Stimulated activated naive B cell treated with anti-CD40 and anti-IgM and Interleukin-4, amounts not matched to agents 10 μg/mL and 1 μg/mL and 100 μg/mL, for 72 hours (primary cell): ENCODE results near the gene SLC35A2.

Experiments
- ATAC-seq, 2 donors: fragments of 150-1000 bp; cut with Tn5 transposase; replicated peaks; 2 replicates each; pipeline ENCODE4 v1.10.0; 2021; ENCODE audit warnings: moderate library complexity in 1 of 2
- DNase-seq: peaks from one replicate; pipeline ENCODE4 v3.0.0; 2021
- H3K27ac Mint-ChIP-seq: one replicate; pipeline ENCODE4 v1.8.0; 2022; ENCODE audit warnings: mild to moderate bottlenecking, mixed read lengths
- H3K27me3 Mint-ChIP-seq, 2 donors: one replicate each; pipeline ENCODE4 v1.8.0; 2022; ENCODE audit warnings: mixed read lengths in 2 of 2
- H3K36me3 Mint-ChIP-seq, 2 donors: one replicate each; pipeline ENCODE4 v1.8.0; 2022; ENCODE audit warnings: mixed read lengths in 2 of 2, mild to moderate bottlenecking in 1 of 2
- H3K4me1 Mint-ChIP-seq, 2 donors: one replicate each; pipeline ENCODE4 v1.8.0; 2022; ENCODE audit warnings: mixed read lengths in 2 of 2, mild to moderate bottlenecking in 1 of 2
- H3K4me3 Mint-ChIP-seq, 2 donors: one replicate each; pipeline ENCODE4 v1.8.0; 2022; ENCODE audit warnings: mild to moderate bottlenecking in 2 of 2, mixed read lengths in 2 of 2, moderate library complexity in 1 of 2
- H3K9me3 Mint-ChIP-seq, 2 donors: one replicate each; pipeline ENCODE4 v1.8.0; 2022; ENCODE audit warnings: mixed read lengths in 2 of 2, mild to moderate bottlenecking in 1 of 2

SLC35A2 gene

GRCh38 chrX:48911412-48912182 lies at the start of gene SLC35A2:
Gene SLC35A2, minus strand, starts transcription at chrX:48911646. Its CDS starts 10 bp downstream, at chrX:48911636.
- Mint-ChIP-seq H3K4me1 (peaks cover 18 to 47% of the 10 kb centered on the region in 2 donors), H3K27me3 (peaks cover 0 to 14% of the 10 kb centered on the region in 2 donors), H3K4me3 (peak within 1 kb of the TSS; percentile 82 to 97), H3K9me3 (no peaks in the 10 kb centered on the region), H3K27ac (peak within 1 kb of the TSS; percentile 95), H3K36me3 (peaks cover 17 to 18% of the 10 kb centered on the region in 2 donors)
- DNase-seq (peak; percentile 77), ATAC-seq (peak; percentile 85 to 92)

GRCh38 chrX:48960291-48960690 lies 48.8 kb upstream of the SLC35A2 start:
- Mint-ChIP-seq H3K27me3 (no peaks in the 10 kb centered on the region), H3K36me3 (peaks cover 4 to 5% of the 10 kb centered on the region in 2 donors), H3K4me1 (peaks cover 11 to 29% of the 10 kb centered on the region in 2 donors), H3K4me3 (peak overlapping the region; percentile 0 to 5), H3K9me3 (no peaks in the 10 kb centered on the region), H3K27ac (no peak overlapping the region)
- ATAC-seq, result no peak
- no peak for DNase-seq

GRCh38 chrX:48958635-48959094 lies 47.2 kb upstream of the SLC35A2 start:
- peaks cover 4 to 10% of the 10 kb centered on the region in 2 donors for H3K36me3 Mint-ChIP-seq
- ATAC-seq (no peak), DNase-seq (no peak)
- H3K27ac Mint-ChIP-seq, result peak overlapping the region; percentile 100
- H3K4me1 Mint-ChIP-seq, result peaks cover 14 to 41% of the 10 kb centered on the region in 2 donors
- no peaks in the 10 kb centered on the region for H3K9me3 Mint-ChIP-seq
- H3K27me3 Mint-ChIP-seq, result no peaks in the 10 kb centered on the region
- H3K4me3 Mint-ChIP-seq, result peak overlapping the region; percentile 100

GRCh38 chrX:48957827-48958634 lies 46.6 kb upstream of the SLC35A2 start:
- ATAC-seq (peak; percentile 85), DNase-seq (peak; percentile 90)
- no peaks in the 10 kb centered on the region for H3K9me3 Mint-ChIP-seq
- H3K27me3 Mint-ChIP-seq, result no peaks in the 10 kb centered on the region
- H3K4me3 Mint-ChIP-seq, result peak overlapping the region; percentile 100
- H3K4me1 Mint-ChIP-seq, result peaks cover 19 to 47% of the 10 kb centered on the region in 2 donors
- peak overlapping the region; percentile 100 for H3K27ac Mint-ChIP-seq
- peaks cover 6 to 14% of the 10 kb centered on the region in 2 donors for H3K36me3 Mint-ChIP-seq

GRCh38 chrX:48957477-48957826 lies 46.0 kb upstream of the SLC35A2 start, which contains the start of gene OTUD5:
Gene OTUD5, minus strand, starts transcription at chrX:48957607. Its CDS starts 37 bp downstream, at chrX:48957570.
- Mint-ChIP-seq H3K4me3 (peak within 1 kb of the TSS; percentile 100), H3K4me1 (peaks cover 24 to 53% of the 10 kb centered on the region in 2 donors), H3K27ac (peak within 1 kb of the TSS; percentile 100), H3K9me3 (no peaks in the 10 kb centered on the region), H3K27me3 (no peaks in the 10 kb centered on the region), H3K36me3 (peaks cover 6 to 19% of the 10 kb centered on the region in 2 donors)
- ATAC-seq (peak; percentile 61 to 71), DNase-seq (peak; percentile 73)

GRCh38 chrX:48956728-48957414 lies 45.4 kb upstream of the SLC35A2 start:
- H3K27ac Mint-ChIP-seq, result peak overlapping the region; percentile 89
- peak overlapping the region; percentile 83 to 88 for H3K4me3 Mint-ChIP-seq
- H3K4me1 Mint-ChIP-seq, result peaks cover 25 to 55% of the 10 kb centered on the region in 2 donors
- peaks cover 6 to 19% of the 10 kb centered on the region in 2 donors for H3K36me3 Mint-ChIP-seq
- DNase-seq (peak; percentile 49), ATAC-seq (peak; percentile 33 to 38)
- H3K9me3 Mint-ChIP-seq, result no peaks in the 10 kb centered on the region
- no peaks in the 10 kb centered on the region for H3K27me3 Mint-ChIP-seq

GRCh38 chrX:48948589-48948988 lies 37.1 kb upstream of the SLC35A2 start:
- ATAC-seq (no peak), DNase-seq (no peak)
- no peaks in the 10 kb centered on the region for H3K27me3 Mint-ChIP-seq
- peaks cover 6 to 15% of the 10 kb centered on the region in 2 donors for H3K36me3 Mint-ChIP-seq
- no peak overlapping the region for H3K27ac Mint-ChIP-seq
- H3K4me3 Mint-ChIP-seq, result no peak overlapping the region
- no peaks in the 10 kb centered on the region for H3K9me3 Mint-ChIP-seq
- peaks cover 24 to 29% of the 10 kb centered on the region in 2 donors for H3K4me1 Mint-ChIP-seq

GRCh38 chrX:48945517-48946348 lies 34.3 kb upstream of the SLC35A2 start:
- ATAC-seq, result peak; percentile 49 to 74
- H3K27ac Mint-ChIP-seq, result peak overlapping the region; percentile 22

GRCh38 chrX:48942895-48943294 lies 31.4 kb upstream of the SLC35A2 start:
- Mint-ChIP-seq H3K36me3 (peaks cover 33 to 36% of the 10 kb centered on the region in 2 donors), H3K9me3 (no peaks in the 10 kb centered on the region), H3K4me1 (peaks cover 57 to 66% of the 10 kb centered on the region in 2 donors), H3K27ac (peak overlapping the region; percentile 76), H3K4me3 (no peak overlapping the region), H3K27me3 (no peaks in the 10 kb centered on the region)
- ATAC-seq (no peak), DNase-seq (no peak)

More at GRCh38 chrX:48945517-48946348, 34.3 kb upstream of the SLC35A2 start:
- no peaks in the 10 kb centered on the region for H3K9me3 Mint-ChIP-seq
- peaks cover 17 to 21% of the 10 kb centered on the region in 2 donors for H3K36me3 Mint-ChIP-seq
- H3K4me3 Mint-ChIP-seq, result no peak overlapping the region
- DNase-seq, result no peak
- H3K27me3 Mint-ChIP-seq, result no peaks in the 10 kb centered on the region
- peaks cover 33 to 38% of the 10 kb centered on the region in 2 donors for H3K4me1 Mint-ChIP-seq

GRCh38 chrX:48940404-48940955 lies 29.0 kb upstream of the SLC35A2 start:
- Mint-ChIP-seq H3K27ac (no peak overlapping the region), H3K4me3 (peak overlapping the region in 1 of 2 donors; percentile 56), H3K4me1 (peaks cover 71 to 85% of the 10 kb centered on the region in 2 donors), H3K36me3 (peaks cover 35 to 52% of the 10 kb centered on the region in 2 donors), H3K27me3 (no peaks in the 10 kb centered on the region), H3K9me3 (no peaks in the 10 kb centered on the region)
- DNase-seq (no peak), ATAC-seq (no peak)

- Mint-ChIP-seq H3K27me3 (no peaks in the 10 kb centered on the region), H3K4me1 (peaks cover 79 to 93% of the 10 kb centered on the region in 2 donors), H3K9me3 (no peaks in the 10 kb centered on the region), H3K27ac (peak overlapping the region; percentile 96), H3K4me3 (peak overlapping the region; percentile 59 to 67), H3K36me3 (peaks cover 43 to 60% of the 10 kb centered on the region in 2 donors)
- DNase-seq (no peak), ATAC-seq (peak; percentile 10 to 17)
These were observed 28.2 kb upstream of the SLC35A2 start for GRCh38 chrX:48939524-48940228.

GRCh38 chrX:48938721-48939425 lies 27.4 kb upstream of the SLC35A2 start:
- Mint-ChIP-seq H3K4me3 (peak overlapping the region; percentile 59 to 67), H3K9me3 (no peaks in the 10 kb centered on the region), H3K36me3 (peaks cover 45 to 66% of the 10 kb centered on the region in 2 donors), H3K27ac (peak overlapping the region; percentile 96), H3K4me1 (peaks cover 79 to 94% of the 10 kb centered on the region in 2 donors), H3K27me3 (no peaks in the 10 kb centered on the region)
- DNase-seq (peak; percentile 84), ATAC-seq (peak; percentile 44 to 48)
